DOHH2 (cell line): ENCODE measurements around the gene SMARCC1.

Experiments
- EZH2phosphoT487 ChIP-seq: fragments of 200-600 bp; sonication (generic); IDR thresholded peaks from 2 replicates; pipeline ENCODE4 v1.6.1; 2017; ENCODE audit warnings: borderline replicate concordance, mild to moderate bottlenecking, antibody characterized with exemption, low read length, moderate library complexity, mixed read lengths
- TF ChIP-seq, protein P1 (sequence below): fragments of 200-600 bp; sonication (generic); IDR thresholded peaks from one replicate; pipeline ENCODE4 v1.5.1; 2014; ENCODE audit warnings: antibody characterized with exemption, mild to moderate bottlenecking, low read depth, low read length; ENCODE audit not compliant: poor library complexity, severe bottlenecking

DNA sequence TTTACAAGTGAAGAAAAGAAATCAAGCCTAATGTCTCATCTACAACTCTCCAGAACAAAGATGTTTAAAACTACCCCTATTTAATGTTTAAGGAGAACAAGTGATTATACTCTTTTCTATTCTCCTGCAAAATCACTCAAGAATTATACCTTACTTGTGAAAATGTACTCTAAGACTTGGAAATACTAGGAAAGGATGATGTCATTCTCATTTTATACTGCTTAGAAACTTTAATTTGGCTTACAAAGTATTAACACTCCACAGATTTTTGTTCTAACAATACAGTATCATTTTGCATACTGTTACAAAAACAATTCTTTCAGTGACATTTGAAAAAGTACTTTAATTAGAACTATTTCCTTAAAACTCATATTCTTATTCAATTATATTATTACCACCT, 89.5 kb downstream of the SMARCC1 start:
- TF ChIP-seq, protein P1, sequence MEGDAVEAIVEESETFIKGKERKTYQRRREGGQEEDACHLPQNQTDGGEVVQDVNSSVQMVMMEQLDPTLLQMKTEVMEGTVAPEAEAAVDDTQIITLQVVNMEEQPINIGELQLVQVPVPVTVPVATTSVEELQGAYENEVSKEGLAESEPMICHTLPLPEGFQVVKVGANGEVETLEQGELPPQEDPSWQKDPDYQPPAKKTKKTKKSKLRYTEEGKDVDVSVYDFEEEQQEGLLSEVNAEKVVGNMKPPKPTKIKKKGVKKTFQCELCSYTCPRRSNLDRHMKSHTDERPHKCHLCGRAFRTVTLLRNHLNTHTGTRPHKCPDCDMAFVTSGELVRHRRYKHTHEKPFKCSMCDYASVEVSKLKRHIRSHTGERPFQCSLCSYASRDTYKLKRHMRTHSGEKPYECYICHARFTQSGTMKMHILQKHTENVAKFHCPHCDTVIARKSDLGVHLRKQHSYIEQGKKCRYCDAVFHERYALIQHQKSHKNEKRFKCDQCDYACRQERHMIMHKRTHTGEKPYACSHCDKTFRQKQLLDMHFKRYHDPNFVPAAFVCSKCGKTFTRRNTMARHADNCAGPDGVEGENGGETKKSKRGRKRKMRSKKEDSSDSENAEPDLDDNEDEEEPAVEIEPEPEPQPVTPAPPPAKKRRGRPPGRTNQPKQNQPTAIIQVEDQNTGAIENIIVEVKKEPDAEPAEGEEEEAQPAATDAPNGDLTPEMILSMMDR = no peak
- no peak for TF ChIP-seq EZH2phosphoT487
